Measurements from ENCODE around the gene ZNF784. TPM values are rescaled to one million over a fixed set of nuclear protein-coding genes. Genes with fewer than 3 reads are reported as not detected.
A peak's percentile ranks its signal among the peaks of the same experiment; 100 is the strongest.

The ZNF784 gene
- total and polyA plus RNA-seq, 2 of the 13 experiments (the other 11 are each of a cell fraction or from before 2014, with no cell fraction given): 4.1 to 4.2 TPM

DNA sequence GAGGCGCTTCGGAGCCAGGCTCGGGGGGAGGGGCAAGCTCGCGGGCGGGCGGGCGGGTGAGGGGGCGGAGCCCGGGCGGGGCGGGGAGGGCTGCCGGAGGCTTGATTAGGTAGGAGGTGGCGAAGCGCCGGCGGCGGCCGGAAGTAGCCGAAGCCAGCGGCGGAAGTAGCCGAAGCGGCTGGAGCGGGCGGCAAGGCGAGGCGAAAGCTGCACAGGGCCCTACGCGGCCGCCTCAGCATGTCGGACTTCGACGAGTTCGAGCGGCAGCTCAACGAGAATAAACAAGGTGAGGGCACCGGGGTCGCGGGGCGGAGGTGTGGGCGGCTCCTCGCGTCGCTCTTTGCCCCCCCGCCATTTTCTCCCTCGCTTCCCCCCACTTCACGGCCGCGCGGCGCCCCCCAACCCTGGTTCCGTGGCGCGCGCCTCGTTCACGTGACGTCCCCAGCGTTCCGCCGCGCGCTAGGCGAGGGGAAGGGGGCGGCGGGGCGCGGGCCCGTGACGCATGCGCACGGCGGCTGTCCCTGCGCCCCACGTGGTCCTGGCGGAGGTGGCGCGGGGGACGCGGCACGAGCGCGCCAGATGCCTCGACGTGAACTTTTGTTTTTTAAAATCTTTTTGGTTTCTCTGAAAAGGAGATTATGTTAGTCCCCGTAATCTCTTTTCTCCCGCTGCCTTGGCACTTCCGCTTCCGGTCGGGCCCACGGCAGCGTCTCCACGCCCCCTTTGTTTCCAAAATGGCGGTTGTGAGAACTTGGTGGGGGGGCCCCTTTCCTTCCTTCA lies 30.7 kb upstream of the ZNF784 start, which contains the start of gene U2AF2 (continued):
- TF ChIP-seq HMGXB3 (CRISPR knock-in tag; IDR thresholded peaks at IDR 0.05; ENCODE audit: borderline replicate concordance) (no peak), YEATS2 (CRISPR knock-in tag; IDR thresholded peaks at IDR 0.05; ENCODE audit: borderline replicate concordance) (no peak), ZNF607 (CRISPR knock-in tag; IDR thresholded peaks at IDR 0.05; ENCODE audit: borderline replicate concordance) (peak; percentile 87), KDM3A (CRISPR knock-in tag; IDR thresholded peaks at IDR 0.05; ENCODE audit: low read depth) (peak; percentile 27; the same call in 1 of the 2 replicates), THYN1 (CRISPR knock-in tag; IDR thresholded peaks at IDR 0.05; ENCODE audit: borderline replicate concordance, low read depth) (no peak), ATF2 (CRISPR knock-in tag; IDR thresholded peaks at IDR 0.05) (no peak), ZNF879 (CRISPR knock-in tag; IDR thresholded peaks at IDR 0.05) (no peak), ZZZ3 (CRISPR knock-in tag; IDR thresholded peaks at IDR 0.05; ENCODE audit: borderline replicate concordance) (no peak), ZNF713 (CRISPR knock-in tag; IDR thresholded peaks at IDR 0.05) (no peak), HNF4A (CRISPR knock-in tag; IDR thresholded peaks at IDR 0.05) (no peak; the same call in 1 of the 2 replicates), GMEB1 (CRISPR knock-in tag; IDR thresholded peaks at IDR 0.05; ENCODE audit: borderline replicate concordance) (peak; percentile 72), NRL (CRISPR knock-in tag; IDR thresholded peaks at IDR 0.05; ENCODE audit: borderline replicate concordance) (peak; percentile 35), ZNF562 (CRISPR knock-in tag; IDR thresholded peaks at IDR 0.05; ENCODE audit: borderline replicate concordance) (no peak), BCL6 (CRISPR knock-in tag; IDR thresholded peaks at IDR 0.05) (no peak), MED1 (CRISPR knock-in tag; IDR thresholded peaks at IDR 0.05) (peak; percentile 11), TOE1 (CRISPR knock-in tag; IDR thresholded peaks at IDR 0.05) (no peak)
- TF ChIP-seq, protein P1, sequence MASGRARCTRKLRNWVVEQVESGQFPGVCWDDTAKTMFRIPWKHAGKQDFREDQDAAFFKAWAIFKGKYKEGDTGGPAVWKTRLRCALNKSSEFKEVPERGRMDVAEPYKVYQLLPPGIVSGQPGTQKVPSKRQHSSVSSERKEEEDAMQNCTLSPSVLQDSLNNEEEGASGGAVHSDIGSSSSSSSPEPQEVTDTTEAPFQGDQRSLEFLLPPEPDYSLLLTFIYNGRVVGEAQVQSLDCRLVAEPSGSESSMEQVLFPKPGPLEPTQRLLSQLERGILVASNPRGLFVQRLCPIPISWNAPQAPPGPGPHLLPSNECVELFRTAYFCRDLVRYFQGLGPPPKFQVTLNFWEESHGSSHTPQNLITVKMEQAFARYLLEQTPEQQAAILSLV (CRISPR knock-in tag; IDR thresholded peaks at IDR 0.05; ENCODE audit: borderline replicate concordance): peak; percentile 76

All from HepG2 (cell line).